Left ventricle myocardium inferior (tissue), 1 donor: Measurements from ENCODE around the gene AMHR2. TPM values are rescaled to one million over a fixed set of nuclear protein-coding genes. Genes with fewer than 3 reads are reported as not detected.
"Not testable (repeated sequence)": the region's sequence is repeated elsewhere in the genome, so short reads cannot be mapped to it uniquely, and the experiment has no call there.

ENCODE experiments used
- DNase-seq: peaks from one replicate; pipeline ENCODE4 v3.0.0-alpha.2; 2020
- H3K27ac ChIP-seq: fragments of 200-600 bp; replicated peaks from 2 replicates; pipeline ENCODE4 v1.8.0; 2021
- H3K27me3 ChIP-seq: fragments of 200-600 bp; 2 replicates; pipeline ENCODE4 v1.8.0; 2021; ENCODE audit warnings: low read depth
- H3K36me3 ChIP-seq: fragments of 200-600 bp; 2 replicates; pipeline ENCODE4 v1.8.0; 2021
- H3K4me1 ChIP-seq: fragments of 200-600 bp; 2 replicates; pipeline ENCODE4 v1.8.0; 2021
- H3K4me3 ChIP-seq: fragments of 200-600 bp; 2 replicates; pipeline ENCODE4 v1.8.0; 2021; ENCODE audit warnings: mild to moderate bottlenecking, moderate library complexity
- H3K9me3 ChIP-seq: fragments of 200-600 bp; replicated peaks from 2 replicates; pipeline ENCODE4 v1.8.0; 2021
- intact Hi-C: fragments of 100-400 bp; cut with micrococcal nuclease; formaldehyde crosslinking; loops from one replicate; pipeline ENCODE4 v1.11.0; 2022
- total RNA-seq: library from RNA; stranded (reverse); fragmentation: NEBNext Ultra II Directional; extraction: Animal tissue kit (Norgen Biotek cat#: 25700); gene quantifications from one replicate; pipeline ENCODE4 v1.2.1, GENCODE V29; 2021
- TF ChIP-seq, protein P1 (sequence below): fragments of 200-600 bp; IDR thresholded peaks from 2 replicates; pipeline ENCODE4 v1.8.0; 2021; ENCODE audit warnings: antibody characterized with exemption, mild to moderate bottlenecking, borderline replicate concordance
- donor health status: DM: no; HTN: yes; CAD: no; lungs with severe emphysema.

Gene AMHR2
- total RNA-seq, 1 donor from 2014 or later: 0.36 TPM

- H3K27ac ChIP-seq: peak overlapping the region; percentile 56
Observed at GRCh38 chr12:53388932-53389331, 34.7 kb upstream of the AMHR2 start.

GRCh38 chr12:53389702-53390101, 34.0 kb upstream of the AMHR2 start:
- peak overlapping the region; percentile 2 for H3K4me3 ChIP-seq
- H3K36me3 ChIP-seq: peaks cover 35% of the 10 kb centered on the region
- intact Hi-C loops: no loop called here

More at GRCh38 chr12:53388932-53389331, 34.7 kb upstream of the AMHR2 start:
- TF ChIP-seq, protein P1, sequence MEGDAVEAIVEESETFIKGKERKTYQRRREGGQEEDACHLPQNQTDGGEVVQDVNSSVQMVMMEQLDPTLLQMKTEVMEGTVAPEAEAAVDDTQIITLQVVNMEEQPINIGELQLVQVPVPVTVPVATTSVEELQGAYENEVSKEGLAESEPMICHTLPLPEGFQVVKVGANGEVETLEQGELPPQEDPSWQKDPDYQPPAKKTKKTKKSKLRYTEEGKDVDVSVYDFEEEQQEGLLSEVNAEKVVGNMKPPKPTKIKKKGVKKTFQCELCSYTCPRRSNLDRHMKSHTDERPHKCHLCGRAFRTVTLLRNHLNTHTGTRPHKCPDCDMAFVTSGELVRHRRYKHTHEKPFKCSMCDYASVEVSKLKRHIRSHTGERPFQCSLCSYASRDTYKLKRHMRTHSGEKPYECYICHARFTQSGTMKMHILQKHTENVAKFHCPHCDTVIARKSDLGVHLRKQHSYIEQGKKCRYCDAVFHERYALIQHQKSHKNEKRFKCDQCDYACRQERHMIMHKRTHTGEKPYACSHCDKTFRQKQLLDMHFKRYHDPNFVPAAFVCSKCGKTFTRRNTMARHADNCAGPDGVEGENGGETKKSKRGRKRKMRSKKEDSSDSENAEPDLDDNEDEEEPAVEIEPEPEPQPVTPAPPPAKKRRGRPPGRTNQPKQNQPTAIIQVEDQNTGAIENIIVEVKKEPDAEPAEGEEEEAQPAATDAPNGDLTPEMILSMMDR: no peak
- Histone ChIP-seq H3K4me1 (peaks cover 81% of the 10 kb centered on the region), H3K36me3 (peaks cover 42% of the 10 kb centered on the region), H3K27me3 (no peaks in the 10 kb centered on the region), H3K4me3 (peak overlapping the region; percentile 73), H3K9me3 (no peaks in the 10 kb centered on the region)
- intact Hi-C loops: no loop called here
- DNase-seq: no peak

GRCh38 chr12:53391724-53392123, 31.9 kb upstream of the AMHR2 start:
- TF ChIP-seq, protein P1: no peak
- Histone ChIP-seq H3K36me3 (peaks cover 21% of the 10 kb centered on the region), H3K9me3 (no peaks in the 10 kb centered on the region), H3K27ac (peak overlapping the region; percentile 65), H3K27me3 (no peaks in the 10 kb centered on the region), H3K4me3 (no peak overlapping the region), H3K4me1 (peaks cover 53% of the 10 kb centered on the region)
- intact Hi-C loops: no loop called here
- no peak for DNase-seq

More at GRCh38 chr12:53389702-53390101, 34.0 kb upstream of the AMHR2 start:
- TF ChIP-seq, protein P1: no peak
- no peaks in the 10 kb centered on the region for H3K9me3 ChIP-seq
- H3K27me3 ChIP-seq: no peaks in the 10 kb centered on the region
- DNase-seq: no peak
- H3K4me1 ChIP-seq: peaks cover 73% of the 10 kb centered on the region
- peak overlapping the region; percentile 56 for H3K27ac ChIP-seq

GRCh38 chr12:53399896-53400295, 23.8 kb upstream of the AMHR2 start:
- peaks cover 21% of the 10 kb centered on the region for H3K4me1 ChIP-seq
- intact Hi-C loops: no loop called here

DNA sequence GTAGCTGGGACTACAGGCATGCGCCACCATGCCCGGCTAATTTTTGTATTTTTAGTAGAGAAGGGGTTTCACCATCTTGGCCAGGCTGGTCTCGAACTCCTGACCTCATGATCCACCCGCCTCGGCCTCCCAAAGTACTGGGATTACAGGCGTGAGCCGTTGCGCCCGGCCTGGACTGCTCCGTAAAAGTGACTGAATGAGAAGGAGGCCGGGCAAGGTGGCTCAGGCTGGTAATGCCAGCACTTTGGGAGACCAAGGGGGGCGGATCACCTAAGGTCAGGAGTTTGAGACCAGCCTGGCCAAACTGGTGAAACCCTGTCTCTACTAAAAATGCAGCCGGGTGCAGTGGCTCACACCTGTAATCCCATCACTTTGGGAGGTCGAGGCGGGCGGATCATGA, 21.3 kb upstream of the AMHR2 start:
- H3K27ac ChIP-seq, H3K27me3 ChIP-seq, DNase-seq, H3K4me3 ChIP-seq, intact Hi-C loops, H3K9me3 ChIP-seq: not testable (repeated sequence)
- Histone ChIP-seq H3K4me1 (peaks cover 22% of the 10 kb centered on the region), H3K36me3 (peaks cover 50% of the 10 kb centered on the region)

More at GRCh38 chr12:53399896-53400295, 23.8 kb upstream of the AMHR2 start:
- TF ChIP-seq, protein P1: no peak
- no peak overlapping the region for H3K4me3 ChIP-seq
- H3K27ac ChIP-seq: no peak overlapping the region
- peaks cover 37% of the 10 kb centered on the region for H3K36me3 ChIP-seq
- H3K9me3 ChIP-seq: no peaks in the 10 kb centered on the region
- H3K27me3 ChIP-seq: no peaks in the 10 kb centered on the region
- no peak for DNase-seq

DNA sequence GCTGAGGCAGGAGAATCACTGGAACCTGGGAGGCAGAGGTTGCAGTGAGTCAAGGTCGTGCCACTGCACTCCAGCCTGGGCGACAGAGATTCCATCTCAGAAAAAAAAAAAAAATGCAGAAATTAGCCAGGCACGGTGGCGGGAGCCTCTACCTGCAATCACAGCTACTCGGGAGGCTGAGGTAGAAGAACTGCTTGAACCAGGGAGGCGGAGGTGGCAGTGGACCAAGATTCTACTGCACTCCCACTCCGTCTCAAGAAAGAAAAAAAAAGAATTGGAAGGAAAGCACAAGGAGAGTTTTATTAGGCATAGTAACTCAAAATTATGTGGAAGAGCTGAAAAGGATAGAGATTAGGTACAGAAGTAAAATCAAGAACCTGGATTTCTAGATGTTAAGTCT, 20.8 kb upstream of the AMHR2 start:
- intact Hi-C loops: no loop called here
- no peak for DNase-seq
- Histone ChIP-seq H3K36me3 (peaks cover 55% of the 10 kb centered on the region), H3K4me1 (peaks cover 19% of the 10 kb centered on the region), H3K4me3 (no peak overlapping the region), H3K9me3 (no peaks in the 10 kb centered on the region), H3K27ac (no peak overlapping the region), H3K27me3 (no peaks in the 10 kb centered on the region)
- TF ChIP-seq, protein P1: no peak
